SKM-1 (cell line): Measurements from ENCODE around the gene EP400.
"Not testable (repeated sequence)": the region's sequence is repeated elsewhere in the genome, so short reads cannot be mapped to it uniquely, and the experiment has no call there.

Experiments used
- DNase-seq: peaks from one replicate; lab custom pipeline; 2025; ENCODE audit not compliant: unreplicated experiment; lab: John Stamatoyannopoulos, UW

EP400 gene

DNA sequence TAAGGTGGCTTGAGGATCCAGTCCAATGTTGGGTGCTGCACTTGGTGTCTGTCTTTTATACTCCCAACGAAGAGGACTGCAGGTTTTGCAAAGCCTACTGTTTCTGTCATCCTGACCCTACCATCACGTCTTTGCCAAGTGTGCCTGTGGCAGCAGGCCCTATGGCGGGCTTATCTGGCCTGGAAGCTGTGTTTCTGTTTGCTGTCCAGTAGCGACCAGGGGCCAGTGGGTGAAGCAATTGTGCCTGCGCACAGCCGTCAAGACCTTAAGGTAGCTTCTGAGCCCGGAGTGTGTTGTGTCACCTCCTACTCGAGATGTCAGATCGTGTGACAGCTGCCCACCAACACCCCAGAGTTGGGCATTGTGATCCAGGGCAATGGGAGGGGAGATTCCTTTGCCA, 131.7 kb downstream of the EP400 start:
- DNase-seq = no peak

- DNase-seq = no peak
Measured at GRCh38 chr12:132083614-132083940, 133.8 kb downstream of the EP400 start.

DNA sequence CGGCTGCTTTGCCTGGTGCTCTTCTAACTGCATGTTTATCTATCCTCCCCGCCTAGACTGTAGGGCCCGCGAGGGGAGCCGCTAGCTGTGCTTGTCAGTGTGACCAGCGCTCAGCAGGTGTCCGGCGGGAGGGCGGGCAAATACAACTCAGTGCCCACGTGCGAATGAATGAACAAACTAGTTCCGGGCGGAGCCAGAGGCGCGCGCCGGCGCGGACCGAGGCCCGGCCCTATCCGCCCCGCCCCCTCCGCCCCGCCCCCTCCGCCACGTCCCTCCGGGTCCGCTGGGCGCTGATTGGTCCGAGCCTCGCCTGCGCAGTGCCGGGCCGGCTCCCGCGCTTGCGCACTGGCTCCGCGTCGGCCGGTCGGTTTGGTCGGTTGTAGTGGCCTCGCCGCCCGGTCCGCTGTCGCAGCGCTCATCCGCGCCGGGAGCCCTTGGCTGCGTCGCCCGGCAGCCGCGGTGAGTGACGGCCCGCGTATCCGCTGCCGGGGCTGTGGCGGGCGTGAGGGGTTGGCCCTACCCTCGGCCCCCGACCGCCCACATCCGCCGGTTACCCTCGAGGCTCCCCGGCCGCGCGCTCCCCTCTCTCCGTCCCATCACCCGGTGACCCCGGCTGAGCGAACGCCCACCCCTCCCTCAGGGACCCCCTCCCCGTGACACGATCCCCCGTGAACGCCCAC, 134.3 kb downstream of the EP400 start:
- peak; percentile 40 for DNase-seq

DNA sequence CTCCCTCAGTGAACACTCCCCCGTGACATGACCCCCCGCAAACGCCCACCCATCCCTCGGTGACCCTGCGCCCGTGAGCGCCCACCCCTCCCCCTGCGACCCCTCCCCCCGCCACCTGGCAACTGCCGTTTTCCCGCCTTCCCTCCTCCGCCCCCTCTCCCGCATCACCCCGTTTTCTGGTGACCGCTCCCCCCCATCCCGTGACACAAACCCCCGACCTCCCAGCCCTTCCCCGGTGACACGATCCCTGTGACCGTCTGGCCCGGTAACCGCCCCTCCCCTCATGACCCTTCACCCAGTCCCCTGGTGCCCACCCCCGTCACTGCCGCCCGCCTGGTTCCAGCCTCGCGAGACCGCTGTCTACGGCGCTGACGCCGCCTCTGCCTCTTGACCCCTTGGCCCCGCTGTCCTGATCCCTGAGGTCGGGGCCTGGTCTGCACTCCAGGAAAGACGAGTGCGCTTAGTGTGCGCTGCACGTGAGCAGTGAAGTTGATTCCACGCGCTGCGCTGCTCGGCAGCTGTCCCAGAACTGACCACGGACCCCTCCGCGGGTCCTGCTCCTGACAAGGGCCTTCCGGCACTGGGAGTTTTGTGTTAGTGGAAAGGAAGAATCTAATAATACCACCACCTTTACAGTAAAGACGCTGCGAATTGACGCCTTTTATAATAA, 135.0 kb downstream of the EP400 start:
- DNase-seq = no peak

DNA sequence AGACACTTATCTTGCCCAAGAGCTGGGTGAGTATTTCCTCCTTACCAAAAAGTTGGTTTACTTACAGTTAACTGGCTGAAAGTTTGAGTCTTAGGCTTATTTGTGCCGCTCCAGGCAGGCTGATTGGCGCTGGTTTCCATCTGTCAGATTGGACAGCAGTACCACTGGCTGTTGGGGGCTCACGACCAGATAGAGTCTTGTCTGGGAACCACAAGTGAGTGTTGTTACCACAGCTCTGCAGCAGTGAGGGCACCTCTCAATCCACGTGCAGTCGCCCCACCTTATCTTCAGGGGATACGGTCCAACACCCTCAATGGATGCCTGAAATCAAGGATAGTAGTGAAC, 135.5 kb downstream of the EP400 start:
- DNase-seq = no peak

DNA sequence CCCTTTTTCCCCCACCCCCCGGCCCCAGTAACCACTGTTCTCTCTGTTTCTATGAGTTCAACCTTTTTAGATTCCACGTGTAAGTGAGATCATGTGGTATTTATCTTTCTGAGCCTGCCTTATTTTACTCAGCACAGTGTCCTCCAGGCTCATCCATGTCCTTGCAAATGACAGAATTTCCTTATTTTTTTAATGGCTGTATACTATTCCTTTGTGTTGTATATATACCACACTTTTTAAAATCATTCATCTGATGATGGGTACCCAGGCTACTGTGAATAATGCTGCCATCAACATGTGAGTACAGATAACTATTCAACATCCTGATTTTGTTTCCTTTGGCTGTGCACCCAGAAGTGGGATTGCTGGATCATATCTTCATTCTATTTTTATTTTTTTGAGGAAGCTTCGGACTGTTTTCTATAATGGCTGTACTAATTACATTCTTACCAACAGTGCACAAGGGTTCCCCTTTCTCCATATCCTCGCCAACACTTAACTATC, 139.7 kb downstream of the EP400 start:
- DNase-seq = no peak

- DNase-seq = no peak
Measured at GRCh38 chr12:132094269-132094891, 144.6 kb downstream of the EP400 start.

- DNase-seq = no peak
Measured at GRCh38 chr12:132095520-132096409, 146.0 kb downstream of the EP400 start.

GRCh38 chr12:132099739-132100138, 150.0 kb downstream of the EP400 start:
- no peak for DNase-seq

DNA sequence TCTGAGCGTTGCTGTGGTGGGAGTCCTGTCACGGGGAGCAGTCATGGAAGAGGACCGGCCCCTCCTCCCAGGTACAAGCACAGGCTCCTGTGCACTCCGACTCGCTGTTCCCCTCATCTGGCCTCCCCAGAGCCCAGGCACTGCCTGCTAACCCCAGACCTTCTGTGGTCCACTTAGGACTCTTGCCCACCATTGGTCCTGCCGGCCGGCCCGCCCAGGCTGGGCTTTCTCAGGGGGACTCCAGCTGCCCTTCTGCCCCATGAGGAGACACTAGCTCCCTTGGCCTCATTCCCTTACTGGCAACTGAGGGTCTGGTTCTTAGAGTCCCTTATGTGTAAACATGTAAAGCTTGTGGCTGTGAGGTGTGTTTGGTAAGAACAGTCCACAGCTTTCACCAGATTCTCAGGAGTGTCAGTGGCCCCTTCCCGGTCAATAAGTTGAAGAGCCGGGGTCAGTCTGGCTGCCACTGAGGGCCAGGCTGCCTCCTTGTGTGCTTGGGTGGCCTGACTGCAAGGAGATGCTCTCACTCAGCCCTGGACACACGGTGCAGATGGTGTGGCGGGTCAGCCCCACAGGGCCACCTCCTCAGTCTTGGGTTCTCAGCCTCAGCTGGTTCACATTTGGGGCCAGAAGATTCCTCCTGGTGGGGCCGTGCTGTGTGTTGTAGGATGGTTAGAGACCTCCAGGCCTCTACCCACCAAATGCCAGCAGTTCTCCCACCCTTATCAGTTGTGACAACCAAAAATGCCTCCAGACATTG, 150.7 kb downstream of the EP400 start:
- no peak for DNase-seq

DNA sequence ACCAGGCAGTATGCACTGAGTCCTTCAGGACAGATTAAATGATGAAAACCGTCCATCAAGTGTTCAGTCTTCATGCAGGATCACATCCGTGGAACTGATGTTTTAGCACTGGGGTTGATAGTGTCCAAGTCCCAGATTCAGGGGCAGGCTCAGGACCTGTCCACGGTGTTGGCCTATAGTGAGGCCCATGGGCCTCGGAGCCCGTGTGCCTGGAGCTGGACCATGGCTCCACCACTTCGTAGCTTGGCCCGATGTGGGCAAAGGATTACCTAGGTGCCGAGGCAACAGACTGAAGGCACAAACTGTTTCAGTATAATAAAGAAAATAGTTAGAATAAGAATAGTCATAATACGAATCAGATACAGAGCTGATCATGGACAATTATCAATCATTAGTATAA, 152.6 kb downstream of the EP400 start:
- DNase-seq = no peak

DNA sequence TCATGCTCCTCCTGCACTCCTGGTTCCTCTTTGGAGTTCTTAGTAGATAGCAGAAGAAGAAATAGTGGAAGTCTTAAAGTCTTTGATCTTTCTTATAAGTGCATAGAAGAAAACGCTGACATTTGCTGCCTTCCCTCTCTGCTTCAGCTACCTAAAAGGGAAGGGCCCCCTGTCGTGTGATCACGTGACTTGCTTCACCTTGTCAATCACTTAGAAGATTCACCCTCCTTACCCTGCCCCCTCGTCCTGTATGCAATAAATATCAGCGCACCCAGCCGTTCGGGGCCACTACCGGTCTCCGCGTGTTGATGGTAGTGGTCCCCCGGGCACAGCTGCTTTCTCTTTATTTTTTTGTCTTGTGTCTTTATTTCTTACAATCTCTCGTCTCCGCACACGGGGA, 153.3 kb downstream of the EP400 start:
- DNase-seq = not testable (repeated sequence)

DNA sequence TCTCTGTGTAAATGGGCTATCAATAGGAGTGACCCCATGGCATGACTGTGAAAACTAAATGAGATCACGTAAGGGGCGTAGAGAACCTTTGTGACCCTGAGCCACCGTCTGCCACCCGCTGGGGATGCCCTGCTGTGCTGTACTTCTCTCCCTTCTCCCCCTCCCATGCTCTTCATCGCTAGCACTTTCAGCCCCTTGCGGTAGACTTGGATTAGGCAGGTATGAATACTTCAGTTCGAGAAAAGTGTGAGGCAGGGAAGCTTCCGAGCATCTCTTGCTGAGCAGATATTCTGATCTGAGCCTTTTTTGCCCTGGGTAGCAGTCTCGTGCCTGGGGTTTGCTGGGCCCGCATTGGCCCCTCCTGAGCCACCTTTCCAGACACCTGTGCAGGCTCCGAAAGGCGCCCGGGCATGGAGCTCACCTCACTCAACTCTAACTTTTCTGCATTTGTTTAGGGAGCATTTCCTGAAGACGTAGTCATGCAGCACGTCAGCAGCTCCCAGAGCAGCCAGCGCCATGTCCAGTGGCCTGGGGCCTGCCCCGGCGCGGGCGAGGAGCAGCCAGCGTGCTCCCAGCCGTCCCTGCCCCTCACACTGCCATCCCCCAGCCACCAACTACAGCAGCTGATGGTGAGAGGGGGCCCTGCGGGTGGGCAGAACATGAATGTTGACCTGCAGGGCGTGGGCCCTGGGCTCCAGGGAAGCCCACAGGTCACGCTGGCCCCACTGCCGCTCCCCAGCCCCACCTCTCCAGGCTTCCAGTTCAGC, 154.0 kb downstream of the EP400 start:
- no peak for DNase-seq

DNA sequence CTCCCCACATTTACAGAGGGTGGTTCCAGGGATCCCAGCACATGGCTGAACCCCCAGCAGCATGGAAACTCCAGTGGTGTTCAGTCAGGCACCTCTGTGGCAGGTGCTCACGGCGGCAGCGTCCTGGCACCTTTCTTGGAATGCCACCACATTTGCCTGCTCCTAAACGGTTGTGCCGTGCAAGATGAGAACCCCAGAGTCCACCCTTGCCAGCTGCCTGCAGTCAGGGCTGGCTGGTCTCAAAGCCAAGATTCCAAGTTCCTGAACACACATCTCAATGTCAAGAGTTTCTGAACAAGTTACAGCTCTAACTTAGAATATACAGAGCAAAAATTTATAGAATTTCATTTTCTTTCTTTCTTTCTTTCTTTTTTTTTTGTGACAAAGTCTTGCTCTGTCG, 155.7 kb downstream of the EP400 start:
- DNase-seq = no peak

DNA sequence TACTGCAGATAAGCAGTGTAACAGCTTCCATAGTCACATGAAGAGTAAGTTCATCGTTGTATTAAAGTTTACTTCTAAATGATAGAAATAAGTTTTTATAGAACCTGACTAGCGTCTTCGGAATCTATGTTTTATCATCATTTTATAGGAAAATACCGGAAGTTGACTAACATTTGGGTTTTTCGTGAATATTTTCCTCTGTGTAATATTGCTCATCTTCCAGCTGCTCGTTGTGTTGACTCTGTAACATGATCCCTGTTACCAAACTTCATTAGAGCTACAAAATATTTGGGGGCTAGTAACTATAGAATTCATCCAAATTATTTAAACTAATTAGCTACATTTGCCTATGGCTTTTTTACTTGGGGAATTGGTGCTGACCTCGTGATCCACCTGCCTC, 157.2 kb downstream of the EP400 start:
- no peak for DNase-seq

DNA sequence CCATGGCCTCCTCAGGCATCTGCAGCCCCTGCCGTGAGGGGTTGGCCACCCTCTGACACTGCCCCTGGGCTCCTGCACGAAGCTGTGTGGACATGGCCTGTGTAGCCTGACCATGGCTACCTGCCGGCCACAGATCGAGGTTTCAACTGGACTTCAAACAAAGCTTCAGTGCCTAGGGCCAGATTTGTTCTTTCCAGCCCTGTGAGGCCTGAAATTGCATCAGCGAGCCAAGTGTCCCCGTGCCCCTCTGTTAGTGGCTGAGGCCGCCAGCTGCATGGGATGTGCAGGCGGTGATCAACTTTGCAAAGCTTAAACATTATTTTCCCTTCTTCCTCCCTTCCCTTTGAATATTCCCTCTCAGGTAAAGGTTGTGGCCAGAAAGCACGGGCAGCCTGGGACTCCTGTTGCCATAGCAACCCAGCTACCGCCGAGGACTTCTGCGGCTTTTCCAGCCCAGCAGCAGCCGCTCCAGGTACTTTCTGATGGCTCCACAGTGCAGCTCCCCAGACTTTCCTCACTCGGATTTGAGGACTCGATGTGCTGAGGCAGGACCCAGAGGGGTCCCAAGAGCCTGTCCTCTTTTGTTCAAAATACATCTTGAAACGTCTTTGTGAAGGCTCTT, 158.6 kb downstream of the EP400 start:
- no peak for DNase-seq

GRCh38 chr12:132109741-132110140, 160.0 kb downstream of the EP400 start:
- DNase-seq = no peak

GRCh38 chr12:132110677-132111076, 160.9 kb downstream of the EP400 start:
- DNase-seq = no peak

- DNase-seq = no peak
Measured at GRCh38 chr12:132111654-132112304, 162.0 kb downstream of the EP400 start.
